OCI-LY7 (cell line): ENCODE data around the gene AEBP2.

ENCODE experiments used
- EZH2phosphoT487 ChIP-seq: fragments of 200-600 bp; sonication (generic); IDR thresholded peaks from 2 replicates; pipeline ENCODE4 v1.6.1; 2018; ENCODE audit warnings: low read depth, borderline replicate concordance, mild to moderate bottlenecking, mixed run types, antibody characterized with exemption, low read length, moderate library complexity, mixed read lengths
- TF ChIP-seq, protein P1 (sequence below): fragments of 200-600 bp; sonication (generic); conservative IDR thresholded peaks from 2 replicates; pipeline ENCODE4 v1.5.1; 2014; ENCODE audit warnings: mild to moderate bottlenecking, antibody characterized with exemption, low read length, moderate library complexity, mixed read lengths

DNA sequence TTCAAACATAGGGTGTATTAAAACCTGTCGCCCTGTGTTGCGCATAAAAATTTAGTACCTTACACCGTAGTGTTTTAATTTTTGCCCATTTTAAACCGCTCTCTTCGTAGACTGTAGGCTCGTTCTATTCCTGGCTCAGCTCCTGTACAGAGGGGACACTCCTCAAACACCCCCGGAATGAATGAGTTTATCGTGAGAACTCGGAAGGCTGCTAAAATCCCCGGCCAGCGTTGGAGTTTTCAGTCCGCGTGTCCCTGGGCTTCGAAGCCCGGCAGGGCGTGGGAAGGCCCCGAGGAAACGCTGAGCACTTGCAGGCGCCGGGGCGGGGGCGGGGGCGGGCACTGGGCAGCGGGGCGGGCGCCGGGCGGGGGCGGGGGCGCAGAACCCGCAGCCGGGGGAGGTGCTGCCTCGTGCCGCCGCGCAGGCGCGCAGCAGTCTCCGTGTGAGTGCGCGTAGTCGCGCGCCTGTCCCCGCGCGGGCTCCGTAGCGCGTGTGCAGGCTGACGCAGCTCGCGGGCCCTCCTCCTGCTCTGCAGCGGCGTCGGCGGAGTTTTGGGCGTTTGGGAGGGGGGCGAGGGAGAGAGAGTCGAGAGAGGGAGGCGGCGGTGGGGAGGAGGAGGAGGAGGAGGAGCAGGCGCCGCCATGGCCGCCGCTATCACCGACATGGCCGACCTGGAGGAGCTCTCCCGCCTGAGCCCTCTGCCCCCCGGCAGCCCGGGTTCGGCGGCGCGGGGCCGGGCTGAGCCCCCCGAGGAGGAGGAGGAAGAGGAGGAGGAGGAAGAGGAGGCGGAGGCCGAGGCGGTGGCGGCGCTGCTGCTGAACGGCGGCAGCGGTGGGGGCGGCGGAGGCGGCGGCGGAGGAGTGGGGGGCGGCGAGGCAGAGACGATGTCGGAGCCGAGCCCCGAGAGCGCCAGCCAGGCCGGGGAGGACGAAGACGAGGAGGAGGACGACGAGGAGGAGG lies at the start of gene AEBP2:
- TF ChIP-seq, protein P1, sequence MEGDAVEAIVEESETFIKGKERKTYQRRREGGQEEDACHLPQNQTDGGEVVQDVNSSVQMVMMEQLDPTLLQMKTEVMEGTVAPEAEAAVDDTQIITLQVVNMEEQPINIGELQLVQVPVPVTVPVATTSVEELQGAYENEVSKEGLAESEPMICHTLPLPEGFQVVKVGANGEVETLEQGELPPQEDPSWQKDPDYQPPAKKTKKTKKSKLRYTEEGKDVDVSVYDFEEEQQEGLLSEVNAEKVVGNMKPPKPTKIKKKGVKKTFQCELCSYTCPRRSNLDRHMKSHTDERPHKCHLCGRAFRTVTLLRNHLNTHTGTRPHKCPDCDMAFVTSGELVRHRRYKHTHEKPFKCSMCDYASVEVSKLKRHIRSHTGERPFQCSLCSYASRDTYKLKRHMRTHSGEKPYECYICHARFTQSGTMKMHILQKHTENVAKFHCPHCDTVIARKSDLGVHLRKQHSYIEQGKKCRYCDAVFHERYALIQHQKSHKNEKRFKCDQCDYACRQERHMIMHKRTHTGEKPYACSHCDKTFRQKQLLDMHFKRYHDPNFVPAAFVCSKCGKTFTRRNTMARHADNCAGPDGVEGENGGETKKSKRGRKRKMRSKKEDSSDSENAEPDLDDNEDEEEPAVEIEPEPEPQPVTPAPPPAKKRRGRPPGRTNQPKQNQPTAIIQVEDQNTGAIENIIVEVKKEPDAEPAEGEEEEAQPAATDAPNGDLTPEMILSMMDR, result no peak
- TF ChIP-seq EZH2phosphoT487, result no peak
